Endothelial cell of umbilical vein (primary cell): Measurements from ENCODE around the gene WAPL. TPM values are rescaled to one million over a fixed set of nuclear protein-coding genes. Genes with fewer than 3 reads are reported as not detected.

Experiments
- BruUV-seq: library from RNA; stranded (reverse); fragments of 400-500 nt; replicated peaks from 2 replicates; lab custom pipeline; 2021; lab: Mats Ljungman, UMichigan
- CTCF ChIA-PET: fragments of 300-600, 350-600 bp; sonication (Branson Sonifier 250); formaldehyde crosslinking; loops from one replicate; lab custom pipeline; 2021; ENCODE audit warnings: antibody characterized with exemption, inconsistent platforms; lab: Charles Lee
- POLR2A ChIA-PET: fragments of 300-600, 350-600 bp; sonication (Branson Sonifier 250); formaldehyde crosslinking; loops from one replicate; lab custom pipeline; 2021; ENCODE audit warnings: antibody characterized with exemption, inconsistent platforms; lab: Charles Lee
- DNase-seq: peaks from one replicate; pipeline ENCODE4 v3.0.0-alpha.2; 2011; ENCODE audit warnings: low read depth, low spot score
- FAIRE-seq: peaks from 2 replicates; lab custom pipeline; 2011; peaks lifted over from hg19 to GRCh38; lab: Jason Lieb, UNC
- H2AFZ ChIP-seq: 2 replicates; pipeline ENCODE4 v1.6.0; 2012; ENCODE audit warnings: low read depth, low read length, control low read depth, inconsistent platforms
- H3K27ac ChIP-seq: 2 replicates; pipeline ENCODE4 v1.5.1; 2011; ENCODE audit warnings: low read depth, mild to moderate bottlenecking, control low read depth, low read length, moderate library complexity; ENCODE audit not compliant: insufficient read depth
- H3K27me3 ChIP-seq, 2 experiments: 2 replicates each; pipeline versions ENCODE4 v1.6.0 to v1.6.1; 2011; ENCODE audit warnings: low read length in 2 of 2, mixed read lengths in 1 of 2; ENCODE audit not compliant: control insufficient read depth in 2 of 2, insufficient read depth in 2 of 2
- H3K36me3 ChIP-seq, 2 experiments: 2 replicates in 1 of 2; 3 replicates in 1 of 2; pipeline ENCODE4 v1.5.1; 2011; ENCODE audit warnings: low read length in 2 of 2, mild to moderate bottlenecking in 1 of 2, moderate library complexity in 1 of 2; ENCODE audit not compliant: control insufficient read depth in 2 of 2, insufficient read depth in 2 of 2; ENCODE audit errors: extremely low read depth in 1 of 2
- H3K4me1 ChIP-seq: 3 replicates; pipeline ENCODE4 v1.5.1; 2011; ENCODE audit warnings: mild to moderate bottlenecking, low read length; ENCODE audit not compliant: control insufficient read depth, insufficient read depth; ENCODE audit errors: extremely low read depth
- H3K4me2 ChIP-seq: 2 replicates; pipeline ENCODE4 v1.6.1; 2011; ENCODE audit warnings: low read length, control low read depth, mixed read lengths; ENCODE audit not compliant: insufficient read depth
- H3K4me3 ChIP-seq, 3 experiments: fragments of 200-600 bp in 1 of 3; sonication (generic), shearing (Covaris generic) in 1 of 3; replicated peaks in 1 of 3; 2 replicates each; pipeline ENCODE4 v1.5.1; 2011 to 2016; ENCODE audit warnings: control low read depth in 3 of 3, low read length in 3 of 3, mild to moderate bottlenecking in 2 of 3, inconsistent platforms in 1 of 3, low read depth in 1 of 3, moderate library complexity in 1 of 3; ENCODE audit not compliant: insufficient read depth in 1 of 3
- H3K79me2 ChIP-seq: 2 replicates; pipeline ENCODE4 v1.6.0; 2012; ENCODE audit warnings: low read length, inconsistent platforms; ENCODE audit not compliant: control insufficient read depth, insufficient read depth
- H3K9ac ChIP-seq: replicated peaks from 2 replicates; pipeline ENCODE3; 2011; ENCODE audit warnings: low read length, control low read depth; ENCODE audit not compliant: insufficient read depth; ENCODE audit errors: extremely low read depth
- H3K9me1 ChIP-seq: replicated peaks from 3 replicates; pipeline ENCODE4 v1.6.0; 2011; ENCODE audit warnings: mild to moderate bottlenecking, low read length; ENCODE audit not compliant: control insufficient read depth, insufficient read depth; ENCODE audit errors: extremely low read depth
- H3K9me3 ChIP-seq: replicated peaks from 2 replicates; pipeline ENCODE4 v1.5.1; 2012; ENCODE audit warnings: low read length, inconsistent platforms; ENCODE audit not compliant: control insufficient read depth, insufficient read depth
- H4K20me1 ChIP-seq: replicated peaks from 2 replicates; pipeline ENCODE3; 2011; ENCODE audit warnings: mild to moderate bottlenecking, low read length; ENCODE audit not compliant: control insufficient read depth, insufficient read depth; ENCODE audit errors: extremely low read depth
- CTCF ChIP-seq, 2 donors: IDR thresholded peaks; 1 replicate in 1 of 2; 2 replicates in 1 of 2; pipeline ENCODE4 v1.5.1; 2011; ENCODE audit warnings: low read length in 2 of 2, mild to moderate bottlenecking in 2 of 2, moderate library complexity in 2 of 2, control low read depth in 1 of 2, inconsistent platforms in 1 of 2, low read depth in 1 of 2; ENCODE audit not compliant: insufficient read depth in 1 of 2; ENCODE audit errors: extremely low read depth in 1 of 2
- EZH2 ChIP-seq: IDR thresholded peaks from 2 replicates; pipeline ENCODE4 v1.6.1; 2012; ENCODE audit warnings: borderline replicate concordance, low read depth, mild to moderate bottlenecking, moderate library complexity, low read length, inconsistent platforms; ENCODE audit not compliant: severe bottlenecking
- FOS ChIP-seq: IDR thresholded peaks from 2 replicates; pipeline ENCODE4 v1.6.1; 2011; ENCODE audit warnings: mild to moderate bottlenecking, low read length, moderate library complexity, borderline replicate concordance; ENCODE audit not compliant: insufficient read depth
- GATA2 ChIP-seq: IDR thresholded peaks from 2 replicates; pipeline ENCODE4 v1.7.0; 2011; ENCODE audit warnings: low read depth, mild to moderate bottlenecking, moderate library complexity, mixed read lengths, low read length; ENCODE audit not compliant: insufficient read length, insufficient read depth
- JUN ChIP-seq: IDR thresholded peaks from 2 replicates; pipeline ENCODE4 v1.6.1; 2011; ENCODE audit warnings: borderline replicate concordance, low read depth; ENCODE audit not compliant: insufficient read length, insufficient read depth
- MAX ChIP-seq: IDR thresholded peaks from 2 replicates; pipeline ENCODE4 v1.6.1; 2011; ENCODE audit not compliant: insufficient read depth, insufficient read length
- MYC ChIP-seq: IDR thresholded peaks from one replicate; pipeline ENCODE4 v1.6.1; 2011; ENCODE audit warnings: mild to moderate bottlenecking, low read depth, low read length
- POLR2A ChIP-seq: IDR thresholded peaks from 2 replicates; pipeline ENCODE4 v1.6.1; 2012; ENCODE audit warnings: low read depth, mild to moderate bottlenecking, control low read depth, low read length
- POLR2AphosphoS5 ChIP-seq: IDR thresholded peaks from 2 replicates; pipeline ENCODE4 v1.6.1; 2012; ENCODE audit warnings: low read depth, mild to moderate bottlenecking, control low read depth, low read length, moderate library complexity; ENCODE audit not compliant: insufficient read depth
- dilution Hi-C: fragments of 300-500 bp; cut with MboI; formaldehyde crosslinking; loops from one replicate; pipeline ENCODE4 v1.15.0; 2019; ENCODE audit warnings: low sequenced_read_pairs; ENCODE audit not compliant: extremely low pct_ligation_motif_present
- intact Hi-C: fragments of 100-400 bp; cut with micrococcal nuclease; formaldehyde crosslinking; loops from one replicate; pipeline ENCODE4 v1.10.0; 2022
- polyA plus RNA-seq, 4 experiments: library from polyadenylated mRNA; depleted of rRNA in 3 of 4; stranded (reverse) in 3 of 4; unstranded in 1 of 4; fragments of >200 nt; gene quantifications; 2 replicates each; pipeline versions ENCODE4 v1.2.1 to v1.2.3, GENCODE V29; 2011 to 2012; ENCODE audit warnings: missing spikeins in 1 of 4
- total RNA-seq: library from RNA; stranded (reverse); gene quantifications from 2 replicates; pipeline ENCODE4 v1.2.3, GENCODE V29; 2021

The WAPL gene
- total and polyA plus RNA-seq, 2 donors (not counting 3 experiments of a cell fraction or from before 2014, with no cell fraction given): 9.2 to 35.1 TPM

GRCh38 chr10:86423739-86424138 lies 97.9 kb downstream of the WAPL start:
- H3K27me3 ChIP-seq: peaks cover 3 to 6% of the 10 kb centered on the region in 2 experiments
- no peak overlapping the region for H3K4me3 ChIP-seq
- FAIRE-seq (no peak), DNase-seq (no peak)
- no peaks in the 10 kb centered on the region for H3K36me3 ChIP-seq
- H3K4me2 ChIP-seq: no peak overlapping the region
- H3K9me1 ChIP-seq: no peaks in the 10 kb centered on the region
- H3K9me3 ChIP-seq: no peaks in the 10 kb centered on the region
- TF ChIP-seq FOS (no peak), CTCF (IDR thresholded peaks at IDR 0.05; ENCODE audit: extremely low read depth in 1 of 2, insufficient read depth in 1 of 2, low read depth in 1 of 2, low read length in 2 of 2) (no peak), JUN (no peak), EZH2 (no peak), MYC (no peak), POLR2AphosphoS5 (no peak), POLR2A (no peak), MAX (no peak), GATA2 (no peak)
- no TSS peak for BruUV-seq
- dilution Hi-C loops (no loop called here), intact Hi-C loops (no loop called here)
- no peaks in the 10 kb centered on the region for H3K4me1 ChIP-seq
- no peak overlapping the region for H2AFZ ChIP-seq
- ChIA-PET POLR2A (no interaction called here), CTCF (no interaction called here)
- no peak overlapping the region for H3K9ac ChIP-seq
- H3K79me2 ChIP-seq: no peaks in the 10 kb centered on the region
- H4K20me1 ChIP-seq: no peaks in the 10 kb centered on the region
- no peak overlapping the region for H3K27ac ChIP-seq
